Fibroblast of pulmonary artery (primary cell): ENCODE data around the gene SLA2.

Experiments used
- DNase-seq: peaks from one replicate; pipeline ENCODE4 v3.0.0-alpha.2; 2010; ENCODE audit warnings: low read depth
- H3K4me3 ChIP-seq: replicated peaks from 2 replicates; pipeline ENCODE4 v1.5.1; 2011; ENCODE audit warnings: low read depth, mild to moderate bottlenecking, control low read depth, low read length, moderate library complexity
- CTCF ChIP-seq: IDR thresholded peaks from 2 replicates; pipeline ENCODE4 v1.5.1; 2011; ENCODE audit warnings: mild to moderate bottlenecking, control low read depth, low read length, inconsistent platforms; ENCODE audit errors: missing control alignments

SLA2 gene

GRCh38 chr20:36658300-36658699, 12.3 kb upstream of the SLA2 start:
- H3K4me3 ChIP-seq = no peak overlapping the region
- DNase-seq = no peak
- no peak for TF ChIP-seq CTCF

- H3K4me3 ChIP-seq = no peak overlapping the region
- no peak for DNase-seq
- no peak for TF ChIP-seq CTCF
These were observed 10.7 kb upstream of the SLA2 start for GRCh38 chr20:36656733-36657132.

- no peak overlapping the region for H3K4me3 ChIP-seq
- no peak for TF ChIP-seq CTCF
- no peak for DNase-seq
These were observed 9.0 kb upstream of the SLA2 start for GRCh38 chr20:36655004-36655403.

GRCh38 chr20:36654506-36654905, 8.5 kb upstream of the SLA2 start:
- DNase-seq = no peak
- no peak overlapping the region for H3K4me3 ChIP-seq
- no peak for TF ChIP-seq CTCF

GRCh38 chr20:36653456-36653855, 7.5 kb upstream of the SLA2 start:
- no peak for DNase-seq
- TF ChIP-seq CTCF = no peak
- H3K4me3 ChIP-seq = no peak overlapping the region

- no peak for TF ChIP-seq CTCF
- no peak for DNase-seq
- H3K4me3 ChIP-seq = no peak overlapping the region
These were observed 1.5 kb upstream of the SLA2 start for GRCh38 chr20:36647196-36648121.

- no peak overlapping the region for H3K4me3 ChIP-seq
- no peak for DNase-seq
- TF ChIP-seq CTCF = no peak
These were observed 682 bp upstream of the SLA2 start for GRCh38 chr20:36646678-36647077.
